SK-N-SH (cell line): ENCODE measurements around the gene DHDH.

ENCODE experiments used
- CTCF ChIP-seq: fragments of 200-600 bp; sonication (generic); IDR thresholded peaks from 2 replicates; pipeline ENCODE4 v1.6.1; 2017; ENCODE audit warnings: antibody characterized with exemption, mild to moderate bottlenecking, moderate library complexity
- EP300 ChIP-seq, 2 experiments: IDR thresholded peaks; 2 replicates each; pipeline versions ENCODE4 v1.4.0 to v1.6.1; 2012; ENCODE audit warnings: borderline replicate concordance in 1 of 2, low read depth in 1 of 2, low read length in 1 of 2
- EZH2phosphoT487 ChIP-seq: fragments of 200-600 bp; sonication (generic); IDR thresholded peaks from 2 replicates; pipeline ENCODE4 v1.6.1; 2017; ENCODE audit warnings: low read depth, mixed run types, mild to moderate bottlenecking, antibody characterized with exemption, moderate library complexity, borderline replicate concordance
- POLR2AphosphoS5 ChIP-seq: IDR thresholded peaks from 2 replicates; pipeline ENCODE4 v1.6.1; 2012; ENCODE audit warnings: low read depth, low read length
- RAD21 ChIP-seq: IDR thresholded peaks from 2 replicates; pipeline ENCODE4 v1.6.1; 2012; ENCODE audit warnings: mild to moderate bottlenecking, low read length
- SMC3 ChIP-seq: IDR thresholded peaks from 2 replicates; pipeline ENCODE4 v1.6.1; 2012; ENCODE audit warnings: low read depth, low read length, improper control_type of control experiment
- TAF1 ChIP-seq: IDR thresholded peaks from 2 replicates; pipeline ENCODE4 v1.6.1; 2012; ENCODE audit warnings: low read depth, mild to moderate bottlenecking, low read length, moderate library complexity, borderline replicate concordance

- no peak; the same call in 1 of the 2 replicates for TF ChIP-seq CTCF
- no peak for TF ChIP-seq POLR2AphosphoS5
- TF ChIP-seq TAF1 = no peak
- no peak for TF ChIP-seq RAD21
- no peak for TF ChIP-seq SMC3
- TF ChIP-seq EP300 (IDR thresholded peaks at IDR 0.05; ENCODE audit: borderline replicate concordance in 1 of 2, low read depth in 1 of 2, low read length in 1 of 2) = no peak
- no peak for TF ChIP-seq EZH2phosphoT487
Observed at GRCh38 chr19:48992581-48993174, 59.2 kb downstream of the DHDH start.
